Measurements from ENCODE around the gene KIT.

The KIT gene

DNA sequence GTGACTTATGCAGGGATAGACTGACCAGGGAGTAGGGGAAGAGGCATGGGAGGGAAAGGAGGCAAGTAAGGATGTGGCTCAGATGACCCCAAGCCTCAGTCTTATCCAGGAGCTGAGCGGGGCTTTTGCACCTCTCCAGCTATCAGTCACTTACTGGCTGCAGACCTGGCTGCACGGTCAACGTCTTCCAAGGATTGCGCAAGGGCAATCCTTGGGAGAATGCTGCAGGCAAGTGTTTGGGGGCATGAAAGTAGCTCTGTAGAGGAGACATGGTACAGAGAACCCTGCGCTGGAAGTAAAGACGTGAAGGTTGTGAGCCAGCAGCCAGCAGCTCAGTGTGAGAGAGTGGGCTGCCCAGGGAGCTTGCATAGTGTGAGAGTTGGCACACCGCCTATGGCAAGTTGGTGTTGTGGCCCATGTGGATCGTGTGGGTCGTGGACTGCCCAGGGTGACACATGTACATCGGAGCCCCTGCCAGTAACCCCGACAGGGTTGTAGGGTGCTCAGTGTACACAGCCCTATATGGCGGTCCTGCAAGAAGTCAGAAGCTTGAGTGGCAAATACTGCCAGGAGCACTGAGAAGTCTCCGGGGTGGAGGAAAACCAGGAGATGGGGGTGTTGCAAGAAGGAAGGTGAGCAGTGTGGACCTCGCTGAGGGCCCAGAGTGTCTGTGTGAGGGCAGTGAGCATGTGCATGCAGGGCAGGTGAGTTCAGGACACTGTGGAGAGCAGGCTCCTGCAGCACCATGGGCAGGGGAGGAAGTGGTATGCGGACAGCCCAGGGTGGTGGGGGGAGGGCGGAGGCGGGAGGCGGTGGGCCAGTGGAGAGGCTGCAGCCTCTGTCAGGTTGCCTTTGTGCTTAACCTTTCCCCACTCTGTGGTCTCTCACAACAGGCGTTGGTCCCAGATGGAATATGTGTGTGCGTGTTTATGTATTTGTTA, 50.9 kb downstream of the KIT start:
- FAIRE-seq, result no peak

DNA sequence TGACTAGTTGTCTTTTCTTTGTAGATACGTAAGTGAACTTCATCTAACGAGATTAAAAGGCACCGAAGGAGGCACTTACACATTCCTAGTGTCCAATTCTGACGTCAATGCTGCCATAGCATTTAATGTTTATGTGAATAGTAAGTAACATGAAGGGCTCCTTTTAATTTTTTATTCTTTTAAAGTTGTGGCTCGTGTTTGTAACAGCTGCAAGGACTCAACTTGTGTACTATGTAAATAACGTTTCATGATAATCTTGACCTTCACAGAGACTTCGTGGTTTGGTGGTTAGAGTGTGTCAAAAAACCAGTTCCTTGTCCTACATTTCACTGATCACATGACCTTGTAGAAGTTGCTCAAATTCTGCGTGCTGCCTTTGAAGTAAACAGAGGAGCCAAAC, 51.6 kb downstream of the KIT start:
- no peak for FAIRE-seq

DNA sequence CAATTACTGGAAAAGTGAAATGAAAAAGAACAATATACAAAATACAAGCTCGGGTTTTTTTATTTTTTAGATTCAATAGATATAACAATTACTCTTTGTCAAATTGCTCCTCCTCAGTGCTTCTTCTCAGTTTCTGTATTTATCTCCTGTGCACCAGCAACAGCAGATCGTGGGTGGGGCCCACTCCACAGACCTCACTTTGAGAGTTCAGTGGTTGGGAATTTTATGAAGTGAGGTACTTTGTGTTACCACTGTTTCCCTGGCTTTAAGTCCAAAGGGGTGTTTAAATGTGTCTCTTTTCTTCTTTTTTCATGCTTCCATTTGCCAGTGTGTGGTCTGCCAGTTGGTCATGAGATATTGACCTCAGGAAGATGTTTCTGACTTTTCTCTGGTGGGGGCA, 54.4 kb downstream of the KIT start:
- no peak for FAIRE-seq

DNA sequence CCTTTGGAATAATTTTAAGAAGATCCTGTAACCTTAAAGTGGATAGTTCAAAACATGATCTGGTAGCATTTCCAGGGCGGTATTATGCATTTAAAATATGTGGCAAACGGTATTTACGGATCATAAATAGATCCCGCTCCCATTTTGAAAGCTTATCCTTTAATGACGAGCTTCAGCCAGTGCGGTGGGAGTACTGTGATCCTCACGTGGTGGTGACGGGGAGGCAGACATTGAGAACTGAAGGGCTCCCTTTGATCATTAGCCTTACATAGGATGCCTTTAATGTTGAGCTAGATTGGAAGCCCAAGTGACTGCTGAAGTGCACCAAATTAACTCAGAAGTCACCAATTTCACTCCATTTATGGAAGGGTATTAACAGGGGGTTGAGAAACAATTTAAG, 56.9 kb downstream of the KIT start:
- no peak for FAIRE-seq

DNA sequence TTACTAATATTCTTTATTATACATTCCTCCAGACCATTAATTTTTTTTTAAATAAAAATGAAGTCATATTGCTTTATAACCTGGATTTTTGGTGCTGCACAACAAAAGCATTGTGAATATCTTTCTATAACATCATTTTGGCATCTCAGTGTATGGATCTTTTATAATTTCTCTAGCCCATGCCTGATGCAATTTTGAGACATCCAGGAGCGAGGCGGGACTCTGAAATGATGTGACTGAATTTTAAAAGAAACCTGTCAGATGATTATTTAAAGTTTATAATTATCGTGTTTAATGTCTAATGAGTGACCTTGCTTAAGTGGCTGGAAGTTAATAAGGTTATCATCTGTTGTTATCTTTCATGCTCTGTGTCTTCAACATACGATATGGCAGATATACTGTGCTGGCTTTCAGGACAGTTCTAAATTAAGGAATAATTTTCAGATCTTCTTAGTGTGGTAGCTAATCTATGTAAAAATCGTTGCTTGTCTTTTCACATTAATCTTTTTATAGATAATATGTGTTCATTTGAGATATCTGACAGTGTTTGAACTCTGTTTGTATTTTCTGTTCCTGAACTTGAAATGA, 58.8 kb downstream of the KIT start:
- FAIRE-seq, result no peak

DNA sequence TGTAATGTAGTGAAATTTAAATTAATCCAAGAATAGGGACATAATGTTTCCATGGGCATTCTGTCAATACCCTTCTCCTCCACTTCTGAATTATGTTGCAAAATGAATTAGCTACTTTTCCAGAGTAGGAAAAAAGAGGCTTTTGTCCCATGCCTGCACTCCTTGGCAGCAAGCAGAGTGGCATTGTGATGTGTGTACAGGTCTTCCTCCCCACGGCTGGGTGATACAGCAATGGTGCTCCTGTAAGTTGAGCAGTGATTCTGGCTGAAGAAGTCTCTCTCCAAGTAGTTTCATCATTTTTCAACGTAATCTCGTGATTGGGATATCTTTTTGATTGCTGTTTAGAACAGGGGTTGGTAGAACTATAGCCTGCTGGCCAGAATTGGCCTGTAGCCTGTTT, 59.9 kb downstream of the KIT start:
- FAIRE-seq, result no peak

DNA sequence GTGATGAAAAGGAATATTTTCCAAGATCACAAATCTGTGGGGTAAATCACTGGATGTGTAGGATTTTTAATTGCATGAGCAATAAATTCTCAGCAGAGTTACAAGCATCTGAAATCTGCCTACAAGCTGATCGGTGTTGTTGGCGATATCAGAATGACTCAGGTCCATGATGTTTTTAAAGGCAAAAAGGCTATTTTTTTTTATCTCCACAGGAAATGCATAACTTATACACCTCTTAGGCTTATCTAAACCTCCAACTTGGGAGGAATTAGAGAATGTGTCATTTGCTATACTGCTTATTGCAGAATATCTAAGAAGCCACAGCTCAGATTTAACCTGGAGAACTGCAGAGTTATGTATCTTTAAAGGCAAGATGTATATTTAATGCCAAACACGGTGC, 61.6 kb downstream of the KIT start:
- FAIRE-seq, result no peak

DNA sequence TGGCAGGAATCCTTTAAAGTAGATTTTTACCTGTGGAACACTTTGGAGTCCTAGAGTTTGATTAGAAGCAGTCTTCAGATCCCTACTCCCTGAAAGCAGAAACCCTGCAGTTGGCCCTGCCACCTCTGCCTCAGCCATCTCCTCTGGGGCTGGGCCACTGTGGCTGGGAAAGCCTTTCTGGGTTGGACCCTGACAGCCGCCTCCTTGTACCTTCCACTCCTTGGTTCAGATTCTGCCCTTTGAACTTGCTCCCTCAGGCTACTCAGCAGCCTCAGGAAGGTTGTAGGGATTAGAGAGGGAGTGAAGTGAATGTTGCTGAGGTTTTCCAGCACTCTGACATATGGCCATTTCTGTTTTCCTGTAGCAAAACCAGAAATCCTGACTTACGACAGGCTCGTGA, 65.5 kb downstream of the KIT start:
- no peak for FAIRE-seq

DNA sequence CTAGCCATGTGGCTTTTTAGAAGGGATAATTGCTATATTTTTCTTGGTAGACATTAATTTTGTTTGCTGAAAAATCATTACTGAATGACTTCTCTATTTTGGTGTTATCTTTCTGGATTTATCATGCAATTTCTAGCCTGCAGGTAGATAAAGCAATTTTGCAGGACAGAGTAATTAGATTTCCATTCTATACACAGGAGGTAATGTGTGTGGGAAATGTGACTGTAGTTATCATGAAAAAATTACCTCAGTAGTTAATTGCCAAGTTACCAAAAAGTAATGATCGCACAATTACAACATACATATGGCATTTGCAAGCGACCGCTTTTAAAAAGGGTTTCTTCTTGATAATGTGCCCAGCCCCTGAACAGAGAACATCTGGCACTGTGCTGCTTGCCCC, 66.1 kb downstream of the KIT start:
- no peak for FAIRE-seq

DNA sequence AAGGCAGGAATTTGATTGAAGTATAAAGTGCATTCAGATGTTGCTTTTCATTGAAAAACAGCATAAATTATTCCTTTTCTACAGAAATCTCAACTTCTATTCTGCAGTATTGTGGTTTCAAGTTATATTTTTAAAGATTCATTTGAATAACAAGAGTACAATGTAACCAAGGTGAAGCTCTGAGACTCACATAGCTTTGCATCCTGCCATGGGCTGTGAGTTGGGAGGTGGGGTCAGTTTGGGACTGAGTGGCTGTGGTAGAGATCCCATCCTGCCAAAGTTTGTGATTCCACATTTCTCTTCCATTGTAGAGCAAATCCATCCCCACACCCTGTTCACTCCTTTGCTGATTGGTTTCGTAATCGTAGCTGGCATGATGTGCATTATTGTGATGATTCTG, 69.2 kb downstream of the KIT start:
- FAIRE-seq, result no peak

DNA sequence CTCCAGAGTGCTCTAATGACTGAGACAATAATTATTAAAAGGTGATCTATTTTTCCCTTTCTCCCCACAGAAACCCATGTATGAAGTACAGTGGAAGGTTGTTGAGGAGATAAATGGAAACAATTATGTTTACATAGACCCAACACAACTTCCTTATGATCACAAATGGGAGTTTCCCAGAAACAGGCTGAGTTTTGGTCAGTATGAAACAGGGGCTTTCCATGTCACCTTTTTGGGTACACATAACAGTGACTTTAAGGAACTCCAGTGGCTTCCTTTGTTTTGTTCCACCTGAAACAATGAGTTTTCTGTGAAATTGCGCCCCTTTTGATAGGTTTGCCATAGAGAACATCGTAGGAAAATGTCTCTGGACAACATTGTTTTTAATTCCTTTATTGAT, 69.6 kb downstream of the KIT start:
- no peak for FAIRE-seq

DNA sequence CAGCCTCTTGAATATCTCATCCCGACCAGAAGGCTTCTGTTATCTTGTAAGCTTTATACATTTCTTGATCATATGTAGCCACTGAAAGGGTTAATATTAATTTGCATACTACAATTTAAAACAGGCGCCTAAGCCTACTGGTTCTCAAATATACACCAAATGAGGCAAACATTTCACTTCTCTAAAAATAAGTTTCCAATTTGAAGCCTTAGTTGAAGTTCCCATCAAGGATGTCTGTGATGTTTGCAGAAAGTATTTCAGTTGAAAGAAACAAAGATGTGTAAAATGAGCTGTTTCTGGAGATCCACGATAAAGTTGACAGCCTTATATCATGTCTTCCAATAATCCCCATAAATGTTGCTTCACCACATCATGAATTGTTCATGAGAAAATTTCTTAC, 70.6 kb downstream of the KIT start:
- no peak for FAIRE-seq

DNA sequence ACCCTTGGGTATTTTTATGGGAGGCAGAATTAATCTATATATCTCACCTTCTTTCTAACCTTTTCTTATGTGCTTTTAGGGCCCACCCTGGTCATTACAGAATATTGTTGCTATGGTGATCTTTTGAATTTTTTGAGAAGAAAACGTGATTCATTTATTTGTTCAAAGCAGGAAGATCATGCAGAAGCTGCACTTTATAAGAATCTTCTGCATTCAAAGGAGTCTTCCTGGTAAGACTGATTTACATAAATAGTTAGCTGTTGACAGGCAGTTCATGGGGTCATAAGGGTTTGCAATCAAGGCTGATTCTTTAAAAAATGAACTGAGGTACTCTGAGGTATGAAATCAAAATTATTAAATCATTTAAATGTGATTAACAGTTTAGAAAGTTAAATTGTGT, 71.5 kb downstream of the KIT start:
- no peak for FAIRE-seq

DNA sequence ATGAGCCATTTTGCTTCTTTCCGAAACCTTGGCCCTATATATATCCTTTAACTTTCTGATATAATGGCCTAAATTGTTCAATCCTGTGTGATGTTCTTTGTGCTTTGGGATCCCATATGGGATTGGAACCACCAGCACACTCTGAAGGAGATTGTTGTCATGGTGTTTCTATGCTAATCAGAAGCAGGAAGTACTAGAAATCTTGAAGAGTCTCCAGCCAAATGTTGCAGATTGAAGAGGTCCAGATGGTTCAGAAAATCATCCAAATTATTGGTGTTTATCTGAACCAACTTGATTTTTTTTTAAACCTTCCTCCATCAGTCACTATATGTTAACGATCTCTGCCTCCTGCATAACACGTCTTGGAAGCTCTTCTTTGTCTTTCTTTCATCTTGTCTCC, 72.8 kb downstream of the KIT start:
- FAIRE-seq, result no peak

DNA sequence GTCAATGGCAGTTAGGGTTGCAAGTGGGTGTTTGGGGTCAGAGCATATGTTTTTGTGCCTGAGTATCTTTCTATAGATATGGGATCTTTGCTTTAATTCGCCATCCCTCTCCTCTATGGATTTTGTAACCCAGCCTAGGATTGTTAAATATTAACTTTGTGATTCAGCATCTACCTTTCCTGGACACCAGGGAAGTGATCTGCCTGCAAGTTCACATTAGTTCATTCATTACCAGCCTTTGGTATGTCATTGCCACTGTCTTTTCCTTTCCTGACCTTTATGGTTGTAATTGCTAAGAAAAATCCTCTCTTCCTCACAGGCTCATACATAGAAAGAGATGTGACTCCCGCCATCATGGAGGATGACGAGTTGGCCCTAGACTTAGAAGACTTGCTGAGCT, 73.8 kb downstream of the KIT start:
- FAIRE-seq, result no peak

DNA sequence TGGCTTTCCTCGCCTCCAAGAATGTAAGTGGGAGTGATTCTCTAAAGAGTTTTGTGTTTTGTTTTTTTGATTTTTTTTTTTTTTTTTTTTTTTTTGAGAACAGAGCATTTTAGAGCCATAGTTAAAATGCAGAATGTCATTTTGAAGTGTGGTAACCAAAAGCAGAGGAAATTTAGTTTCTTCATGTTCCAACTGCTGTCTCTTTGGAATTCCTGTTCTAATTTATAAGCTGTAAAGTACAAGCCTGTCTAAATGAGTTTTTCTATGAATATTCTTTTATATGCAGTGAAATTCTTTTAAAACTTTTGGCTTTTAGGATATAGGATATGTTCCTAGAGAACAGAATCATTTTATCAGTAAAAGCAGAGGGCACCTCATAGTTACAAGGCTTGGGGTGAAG, 74.2 kb downstream of the KIT start:
- FAIRE-seq, result no peak

DNA sequence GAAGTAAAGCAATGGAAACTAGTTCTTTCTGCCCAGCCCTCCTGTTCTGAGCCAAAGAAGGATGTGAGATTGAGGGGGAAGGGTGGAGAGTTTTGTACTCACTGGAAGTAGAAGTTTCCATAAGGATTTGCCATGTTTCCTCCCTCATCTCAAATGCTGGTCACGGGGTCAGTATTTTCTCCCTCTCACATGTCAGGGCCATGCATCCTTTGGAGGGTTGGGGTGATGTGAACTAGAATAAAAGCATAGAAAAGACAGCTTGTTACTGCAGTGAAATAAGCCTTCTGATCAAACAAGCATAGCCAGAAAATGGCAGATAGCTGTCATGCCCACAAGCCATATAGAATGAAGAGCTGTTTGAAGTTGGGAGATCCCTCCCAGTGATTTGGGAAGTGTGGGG, 79.7 kb downstream of the KIT start:
- no peak for FAIRE-seq

DNA sequence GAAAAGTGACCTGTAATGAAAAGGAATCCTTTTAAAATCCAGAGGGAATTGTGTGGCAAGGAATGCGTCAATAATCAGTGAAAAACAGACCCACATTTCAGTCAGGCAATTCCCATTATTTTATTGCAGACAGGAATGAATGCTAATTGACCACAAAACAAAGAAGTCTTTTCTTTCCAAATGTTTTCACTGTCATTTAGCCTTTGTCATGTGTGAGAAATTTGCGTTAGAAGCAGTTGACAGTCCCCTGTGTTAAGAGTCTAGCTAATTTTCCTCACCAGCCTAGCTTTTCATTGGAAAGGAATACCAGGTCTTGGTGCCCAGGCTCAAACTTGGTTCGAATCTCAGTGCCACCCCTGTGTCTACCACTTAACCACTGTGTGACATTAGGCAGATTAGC, 83.4 kb downstream of the KIT start:
- no peak for FAIRE-seq

DNA sequence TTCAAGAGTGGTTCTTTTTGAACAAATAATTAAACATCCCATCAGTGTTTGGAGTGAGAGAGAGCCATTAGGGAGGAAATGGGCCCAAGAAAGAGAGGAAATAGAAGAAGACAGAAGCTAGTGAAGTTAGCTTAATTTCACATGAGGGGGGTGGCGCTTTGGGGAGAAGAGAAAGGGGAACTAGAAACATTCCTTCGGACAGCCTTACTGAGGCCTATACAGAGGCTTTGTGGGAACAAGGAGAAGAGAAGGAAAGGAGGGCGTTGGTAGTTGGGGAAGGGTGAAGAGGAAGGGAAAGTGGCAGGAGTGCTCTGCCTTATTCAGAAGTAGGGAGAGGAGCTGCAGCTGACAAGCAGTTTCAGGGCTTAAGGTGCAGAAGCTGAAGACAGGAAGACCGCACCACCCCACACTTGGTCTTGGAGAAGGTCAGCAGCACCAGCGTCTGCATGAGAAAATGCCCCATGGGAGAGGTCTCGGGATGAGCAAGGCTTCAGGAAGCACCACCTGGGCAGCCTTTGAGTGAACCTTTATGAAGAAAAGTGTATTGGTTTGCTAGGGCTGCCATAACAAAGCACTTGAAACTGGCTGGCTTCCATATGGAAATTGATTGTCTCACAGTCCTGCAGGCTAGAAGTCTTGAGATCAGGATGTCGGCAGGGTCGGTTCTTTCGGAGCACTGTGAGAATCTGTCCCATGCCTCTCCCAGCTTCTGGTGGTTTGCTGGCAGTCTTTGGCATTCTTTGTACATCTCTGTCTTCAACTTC, 85.1 kb downstream of the KIT start:
- no peak for FAIRE-seq

DNA sequence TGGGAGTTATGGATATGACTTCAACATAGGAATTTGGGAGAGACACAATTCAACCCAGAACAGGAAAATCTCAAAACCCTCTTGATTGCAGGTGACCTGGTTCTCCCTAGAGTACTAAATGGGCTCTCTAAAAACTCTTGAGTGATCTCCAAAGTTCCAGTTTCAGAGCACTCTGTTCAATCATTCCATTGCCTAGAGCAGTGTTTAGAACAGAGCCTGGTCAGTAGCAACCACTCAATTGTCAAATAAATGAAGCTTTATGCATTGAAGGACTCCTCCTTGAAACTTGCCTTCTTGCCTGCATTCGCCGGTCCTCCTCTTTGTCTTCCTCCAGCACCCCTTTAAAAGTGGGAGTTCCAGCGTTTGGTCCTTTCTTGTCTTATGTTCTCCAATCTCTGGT, 85.8 kb downstream of the KIT start:
- FAIRE-seq, result no peak

DNA sequence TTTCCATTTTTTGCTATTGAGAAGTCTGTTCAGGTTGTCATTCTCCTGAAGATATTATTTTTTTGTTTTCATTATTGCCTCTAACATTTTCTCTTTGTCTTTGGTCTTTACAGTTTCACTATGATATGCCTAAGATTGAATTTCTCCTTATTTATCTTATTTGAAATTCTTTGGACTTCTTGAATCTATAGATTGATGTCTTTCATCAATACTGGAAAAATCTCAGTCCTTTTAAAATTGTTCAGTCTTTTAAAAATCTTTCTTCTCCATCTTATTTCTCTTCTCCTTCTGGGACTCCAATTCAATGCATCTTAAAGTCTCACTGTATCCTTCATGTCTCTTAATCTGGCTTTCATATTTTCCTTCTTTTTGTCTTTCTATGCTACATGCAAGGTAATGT, 86.7 kb downstream of the KIT start:
- no peak for FAIRE-seq

DNA sequence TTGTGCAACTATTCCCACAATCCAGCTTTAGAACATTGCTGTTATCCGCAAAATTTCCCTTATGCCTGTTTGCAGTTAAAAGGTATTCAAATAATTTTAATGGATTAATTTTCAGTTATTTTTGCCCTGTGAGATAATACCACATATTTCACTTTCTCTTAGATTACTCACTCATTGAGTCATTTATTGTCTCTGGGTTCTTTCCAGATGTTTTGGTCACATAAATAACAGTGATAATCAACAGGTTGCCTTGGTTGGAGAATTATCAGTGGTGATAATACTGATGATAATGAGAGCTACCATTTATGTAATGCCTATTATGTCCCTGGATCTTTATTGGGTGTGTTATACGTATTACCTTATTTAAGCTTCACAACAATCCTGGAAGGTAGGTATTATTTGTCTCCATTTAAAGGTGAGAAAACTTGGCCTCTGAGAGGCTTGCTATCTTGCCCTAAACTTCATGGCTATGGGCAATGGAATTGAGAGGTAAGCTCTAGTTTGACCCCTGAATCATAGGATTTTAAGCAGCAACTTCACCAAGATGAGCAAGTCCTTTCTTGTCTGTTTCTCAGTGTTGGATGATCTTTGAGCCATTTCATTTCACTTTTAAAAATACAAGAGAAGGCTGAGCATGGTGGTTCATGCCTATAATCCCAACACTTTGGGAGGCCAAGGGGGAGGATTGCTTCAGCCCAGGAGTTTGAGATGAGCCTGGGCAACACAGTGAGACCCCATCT, 87.4 kb downstream of the KIT start:
- no peak for FAIRE-seq

DNA sequence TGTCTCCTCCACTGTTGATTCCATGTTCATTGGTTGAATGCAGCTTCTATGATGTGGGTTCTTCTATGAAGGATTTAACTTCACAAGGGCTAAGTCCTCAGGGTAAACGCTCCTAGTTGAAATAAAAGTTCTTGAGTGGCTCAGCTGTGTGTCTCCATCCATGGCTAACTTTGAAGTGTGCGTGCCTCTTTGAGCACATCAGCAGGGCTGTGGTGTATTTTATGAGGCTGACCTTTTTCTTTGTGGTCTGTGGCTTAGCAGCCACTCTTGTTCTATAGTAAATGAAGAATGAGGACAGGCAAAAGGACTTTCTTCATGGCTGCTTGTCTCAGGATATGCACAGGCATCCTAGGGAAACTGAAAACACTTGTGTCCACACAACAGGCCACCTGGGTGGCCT, 88.5 kb downstream of the KIT start:
- FAIRE-seq, result no peak

All from TTC549 (cell line).